HepG2 (cell line): Measurements from ENCODE around the gene JADE2. TPM values are rescaled to one million over a fixed set of nuclear protein-coding genes. Genes with fewer than 3 reads are reported as not detected.
A peak's percentile ranks its signal among the peaks of the same experiment; 100 is the strongest.

ENCODE experiments used
- ATF5 ChIP-seq: sonication (generic); formaldehyde crosslinking; IDR thresholded peaks from 2 replicates; pipeline ENCODE4 v1.4.0; 2020; ENCODE audit warnings: mild to moderate bottlenecking, low read depth, missing genetic modification reagents
- CENPX ChIP-seq: sonication (generic); formaldehyde crosslinking; IDR thresholded peaks from 2 replicates; pipeline ENCODE4 v1.9.0; 2021; ENCODE audit warnings: mild to moderate bottlenecking, missing genetic modification reagents, moderate library complexity
- GATAD2A ChIP-seq: IDR thresholded peaks from 2 replicates; pipeline ENCODE4 v1.6.1; 2016
- GLI4 ChIP-seq: sonication (generic); formaldehyde crosslinking; IDR thresholded peaks from 2 replicates; pipeline ENCODE4 v1.5.1; 2020; ENCODE audit warnings: missing genetic modification reagents, mild to moderate bottlenecking, moderate library complexity, borderline replicate concordance
- SATB2 ChIP-seq: sonication (generic); formaldehyde crosslinking; IDR thresholded peaks from 2 replicates; pipeline ENCODE4 v1.5.0; 2020; ENCODE audit warnings: missing genetic modification reagents
- SIN3B ChIP-seq: fragments of 150-350 bp; IDR thresholded peaks from 2 replicates; pipeline ENCODE4 v1.6.1; 2014; ENCODE audit warnings: low read length
- ZBTB39 ChIP-seq: sonication (generic); formaldehyde crosslinking; IDR thresholded peaks from 2 replicates; pipeline ENCODE4 v1.5.0; 2020; ENCODE audit warnings: missing genetic modification reagents
- ZBTB8A ChIP-seq: sonication (generic); formaldehyde crosslinking; IDR thresholded peaks from 2 replicates; pipeline ENCODE4 v1.4.0; 2020; ENCODE audit warnings: mild to moderate bottlenecking, low read depth, missing genetic modification reagents, borderline replicate concordance
- ZNF234 ChIP-seq: sonication (generic); formaldehyde crosslinking; conservative IDR thresholded peaks from 2 replicates; pipeline ENCODE4 v1.5.1; 2020; ENCODE audit warnings: mild to moderate bottlenecking, missing genetic modification reagents
- ZNF362 ChIP-seq: sonication (generic); formaldehyde crosslinking; IDR thresholded peaks from 2 replicates; pipeline ENCODE4 v1.4.0; 2020; ENCODE audit warnings: missing genetic modification reagents, mild to moderate bottlenecking, borderline replicate concordance
- ZNF407 ChIP-seq: sonication (generic); formaldehyde crosslinking; IDR thresholded peaks from one replicate; pipeline ENCODE4 v1.5.1; 2020; ENCODE audit warnings: mild to moderate bottlenecking, missing genetic modification reagents; ENCODE audit errors: not compliant biosample characterization
- ZNF800 ChIP-seq: sonication (generic); formaldehyde crosslinking; IDR thresholded peaks from 2 replicates; pipeline ENCODE4 v1.4.0; 2020; ENCODE audit warnings: missing genetic modification reagents
- ZSCAN29 ChIP-seq: sonication (generic); formaldehyde crosslinking; conservative IDR thresholded peaks from 2 replicates; pipeline ENCODE4 v1.4.0; 2020; ENCODE audit warnings: mild to moderate bottlenecking, missing genetic modification reagents
- polyA plus RNA-seq, 8 experiments: library from polyadenylated mRNA; depleted of rRNA in 3 of 8; stranded (reverse) in 7 of 8; unstranded in 1 of 8; fragments of >200 nt; fragmentation: Illumina TruSeq in 4 of 8; extraction: Trizol in 4 of 8; gene quantifications; 2 replicates each; pipeline versions ENCODE4 v1.2.1 to v1.2.3, GENCODE V29; 2011 to 2016; ENCODE audit warnings: low read depth in 4 of 8, missing spikeins in 1 of 8, mixed read lengths in 1 of 8; ENCODE audit not compliant: insufficient read depth in 1 of 8
- total RNA-seq, 5 experiments: library from RNA; depleted of rRNA; stranded (reverse); fragments of >200 nt; fragmentation: Illumina TruSeq; extraction: Trizol; gene quantifications; 2 replicates each; pipeline ENCODE4 v1.2.3, GENCODE V29; 2016; ENCODE audit warnings: low read depth in 1 of 5

The JADE2 gene
- total and polyA plus RNA-seq, 2 of the 13 experiments (the other 11 are each of a cell fraction or from before 2014, with no cell fraction given) = 7.5 to 15.1 TPM

- TF ChIP-seq ZNF407 (no peak), ZBTB8A (no peak), ZSCAN29 (CRISPR knock-in tag) (no peak), GLI4 (CRISPR knock-in tag) (no peak), ZBTB39 (CRISPR knock-in tag) (no peak), ATF5 (CRISPR knock-in tag) (no peak), CENPX (CRISPR knock-in tag) (no peak), SATB2 (CRISPR knock-in tag) (no peak), SIN3B (no peak), ZNF800 (CRISPR knock-in tag) (peak; percentile 83; the same call in 1 of the 2 replicates), GATAD2A (CRISPR knock-in tag) (peak; percentile 88), ZNF362 (CRISPR knock-in tag) (peak; percentile 60; the same call in 1 of the 2 replicates), ZNF234 (CRISPR knock-in tag) (no peak)
Measured at GRCh38 chr5:134506054-134507039, 19.1 kb upstream of the JADE2 start (continued).
